ENCODE measurements around the gene IRF2BPL. TPM values are rescaled to one million over a fixed set of nuclear protein-coding genes. Genes with fewer than 3 reads are reported as not detected.

IRF2BPL gene
- total RNA-seq, 4 donors from 2014 or later, result 21.0 to 53.5 (median 32.5) TPM

DNA sequence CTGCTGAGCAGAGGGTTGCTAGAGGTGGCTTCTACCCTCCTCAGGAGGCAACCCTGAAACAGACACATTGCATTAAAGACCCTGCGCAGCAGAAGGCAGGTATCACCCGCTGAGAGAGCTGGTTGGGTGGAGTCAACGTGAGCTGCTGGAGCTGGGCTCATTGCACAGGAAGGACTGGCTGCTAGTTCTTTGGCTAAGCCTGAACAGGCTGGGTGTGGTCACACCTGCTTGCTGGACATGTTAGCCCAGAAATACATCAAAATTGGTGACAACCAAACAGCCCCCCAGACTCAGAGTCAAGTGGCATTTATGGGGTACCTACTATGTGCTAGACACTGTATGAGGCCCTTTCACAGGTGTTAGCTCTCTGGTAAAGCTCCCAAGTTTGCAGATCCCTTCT lies 33.8 kb upstream of the IRF2BPL start:
- TF ChIP-seq, protein P1, sequence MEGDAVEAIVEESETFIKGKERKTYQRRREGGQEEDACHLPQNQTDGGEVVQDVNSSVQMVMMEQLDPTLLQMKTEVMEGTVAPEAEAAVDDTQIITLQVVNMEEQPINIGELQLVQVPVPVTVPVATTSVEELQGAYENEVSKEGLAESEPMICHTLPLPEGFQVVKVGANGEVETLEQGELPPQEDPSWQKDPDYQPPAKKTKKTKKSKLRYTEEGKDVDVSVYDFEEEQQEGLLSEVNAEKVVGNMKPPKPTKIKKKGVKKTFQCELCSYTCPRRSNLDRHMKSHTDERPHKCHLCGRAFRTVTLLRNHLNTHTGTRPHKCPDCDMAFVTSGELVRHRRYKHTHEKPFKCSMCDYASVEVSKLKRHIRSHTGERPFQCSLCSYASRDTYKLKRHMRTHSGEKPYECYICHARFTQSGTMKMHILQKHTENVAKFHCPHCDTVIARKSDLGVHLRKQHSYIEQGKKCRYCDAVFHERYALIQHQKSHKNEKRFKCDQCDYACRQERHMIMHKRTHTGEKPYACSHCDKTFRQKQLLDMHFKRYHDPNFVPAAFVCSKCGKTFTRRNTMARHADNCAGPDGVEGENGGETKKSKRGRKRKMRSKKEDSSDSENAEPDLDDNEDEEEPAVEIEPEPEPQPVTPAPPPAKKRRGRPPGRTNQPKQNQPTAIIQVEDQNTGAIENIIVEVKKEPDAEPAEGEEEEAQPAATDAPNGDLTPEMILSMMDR (IDR thresholded peaks at IDR 0.05), result no peak
- TF ChIP-seq EP300 (IDR thresholded peaks at IDR 0.05; ENCODE audit: low read depth), result no peak
- no peak for TF ChIP-seq POLR2A (IDR thresholded peaks at IDR 0.05)
- TF ChIP-seq POLR2AphosphoS5 (IDR thresholded peaks at IDR 0.05), result no peak
- in situ Hi-C loops (cut with MboI; ENCODE audit: low pct_ligation_motif_present in 1 of 4, low pct_unique_long_range_greater_than_20kb in 1 of 4, low sequenced_read_pairs in 3 of 4), result loop anchor here in 2 of 4 donors (10.0 kb wide), 2 partner anchors 147 to 177 kb away; no protein-coding TSS in a partner anchor
- Histone ChIP-seq H3K4me3 (no peak overlapping the region), H3K36me3 (no peaks in the 10 kb centered on the region), H3K4me1 (no peaks in the 10 kb centered on the region), H3K27me3 (no peaks in the 10 kb centered on the region), H3K9me3 (no peaks in the 10 kb centered on the region), H3K27ac (no peak overlapping the region)
- intact Hi-C loops (cut with DNase I; ENCODE audit: low total_unique reads), result no loop called here
- 68% methylated on average over 3 of the region's 3 CpGs; no CpG with 5 or more reads in 1 of the 2 donors for WGBS, 2 donors (ENCODE audit: low coverage in 1 of 2)
- no peak for DNase-seq

GRCh38 chr14:77061630-77062257 lies 33.2 kb upstream of the IRF2BPL start:
- no peak for DNase-seq
- intact Hi-C loops (cut with DNase I; ENCODE audit: low total_unique reads), result no loop called here
- in situ Hi-C loops (cut with MboI; ENCODE audit: low pct_ligation_motif_present in 1 of 4, low pct_unique_long_range_greater_than_20kb in 1 of 4, low sequenced_read_pairs in 3 of 4), result loop anchor here in 2 of 4 donors (10.0 kb wide), 2 partner anchors 147 to 177 kb away; no protein-coding TSS in a partner anchor
- Histone ChIP-seq H3K9me3 (no peaks in the 10 kb centered on the region), H3K27me3 (no peaks in the 10 kb centered on the region), H3K4me3 (no peak overlapping the region), H3K36me3 (no peaks in the 10 kb centered on the region), H3K27ac (no peak overlapping the region), H3K4me1 (no peaks in the 10 kb centered on the region)
- TF ChIP-seq POLR2AphosphoS5 (IDR thresholded peaks at IDR 0.05), result no peak
- TF ChIP-seq POLR2A (IDR thresholded peaks at IDR 0.05), result no peak
- TF ChIP-seq, protein P1 (IDR thresholded peaks at IDR 0.05), result no peak
- TF ChIP-seq EP300 (IDR thresholded peaks at IDR 0.05; ENCODE audit: low read depth), result no peak
- 94% methylated on average over 12 of the region's 12 CpGs; no CpG with 5 or more reads in 1 of the 2 donors for WGBS, 2 donors (ENCODE audit: low coverage in 1 of 2)

- H3K36me3 ChIP-seq, result no peaks in the 10 kb centered on the region
- no peaks in the 10 kb centered on the region for H3K27me3 ChIP-seq
- intact Hi-C loops (cut with DNase I; ENCODE audit: low total_unique reads) (no loop called here), in situ Hi-C loops (cut with MboI; ENCODE audit: low pct_ligation_motif_present in 1 of 4, low pct_unique_long_range_greater_than_20kb in 1 of 4, low sequenced_read_pairs in 3 of 4) (no loop called here)
- no peak overlapping the region for H3K4me3 ChIP-seq
- WGBS, 2 donors (ENCODE audit: low coverage in 1 of 2), result 60 to 70% methylated on average over 3 to 12 of the region's 12 CpGs
- H3K9me3 ChIP-seq, result peaks cover 0 to 3% of the 10 kb centered on the region in 2 donors
- no peak for TF ChIP-seq POLR2A (IDR thresholded peaks at IDR 0.05)
- no peak for TF ChIP-seq POLR2AphosphoS5 (IDR thresholded peaks at IDR 0.05)
- no peak for TF ChIP-seq EP300 (IDR thresholded peaks at IDR 0.05; ENCODE audit: low read depth)
- TF ChIP-seq, protein P1 (IDR thresholded peaks at IDR 0.05), result no peak
- DNase-seq, result no peak
- H3K27ac ChIP-seq, result no peak overlapping the region
- no peaks in the 10 kb centered on the region for H3K4me1 ChIP-seq
Measured at GRCh38 chr14:77059276-77059915, 30.9 kb upstream of the IRF2BPL start.

GRCh38 chr14:77058785-77059184 lies 30.3 kb upstream of the IRF2BPL start:
- TF ChIP-seq POLR2AphosphoS5 (IDR thresholded peaks at IDR 0.05), result no peak
- no peak for TF ChIP-seq POLR2A (IDR thresholded peaks at IDR 0.05)
- no peak for TF ChIP-seq EP300 (IDR thresholded peaks at IDR 0.05; ENCODE audit: low read depth)
- TF ChIP-seq, protein P1 (IDR thresholded peaks at IDR 0.05), result no peak
- Histone ChIP-seq H3K36me3 (no peaks in the 10 kb centered on the region), H3K9me3 (peaks cover 0 to 3% of the 10 kb centered on the region in 2 donors), H3K27me3 (no peaks in the 10 kb centered on the region), H3K27ac (no peak overlapping the region), H3K4me3 (no peak overlapping the region), H3K4me1 (no peaks in the 10 kb centered on the region)
- intact Hi-C loops (cut with DNase I; ENCODE audit: low total_unique reads) (no loop called here), in situ Hi-C loops (cut with MboI; ENCODE audit: low pct_ligation_motif_present in 1 of 4, low pct_unique_long_range_greater_than_20kb in 1 of 4, low sequenced_read_pairs in 3 of 4) (no loop called here)
- WGBS, 2 donors (ENCODE audit: low coverage in 1 of 2), result 85 to 93% methylated on average over 7 to 9 of the region's 9 CpGs
- DNase-seq, result no peak

Measured in transverse colon (tissue), 4 donors.